Epithelial cell of proximal tubule (primary cell): Measurements from ENCODE around the gene VWA3A. TPM values are rescaled to one million over a fixed set of nuclear protein-coding genes. Genes with fewer than 3 reads are reported as not detected.
"Not testable (repeated sequence)": the region's sequence is repeated elsewhere in the genome, so short reads cannot be mapped to it uniquely, and the experiment has no call there.

Source experiments
- DNase-seq: peaks from one replicate; pipeline ENCODE4 v3.0.0-alpha.2; 2011; ENCODE audit warnings: low read depth
- H3K4me3 ChIP-seq: 2 replicates; pipeline ENCODE4 v1.5.1; 2011; ENCODE audit warnings: low read depth, mild to moderate bottlenecking, low read length
- total RNA-seq: library from RNA; depleted of rRNA; stranded (reverse); fragments of >200 nt; gene quantifications from 2 replicates; pipeline ENCODE4 v1.2.3, GENCODE V29; 2015
- TF ChIP-seq, protein P1 (sequence below): conservative IDR thresholded peaks from 2 replicates; pipeline ENCODE4 v1.5.1; 2012; ENCODE audit warnings: low read depth, mild to moderate bottlenecking, low read length

The VWA3A gene
- total RNA-seq, 1 donor from 2014 or later, result under 0.01 TPM

DNA sequence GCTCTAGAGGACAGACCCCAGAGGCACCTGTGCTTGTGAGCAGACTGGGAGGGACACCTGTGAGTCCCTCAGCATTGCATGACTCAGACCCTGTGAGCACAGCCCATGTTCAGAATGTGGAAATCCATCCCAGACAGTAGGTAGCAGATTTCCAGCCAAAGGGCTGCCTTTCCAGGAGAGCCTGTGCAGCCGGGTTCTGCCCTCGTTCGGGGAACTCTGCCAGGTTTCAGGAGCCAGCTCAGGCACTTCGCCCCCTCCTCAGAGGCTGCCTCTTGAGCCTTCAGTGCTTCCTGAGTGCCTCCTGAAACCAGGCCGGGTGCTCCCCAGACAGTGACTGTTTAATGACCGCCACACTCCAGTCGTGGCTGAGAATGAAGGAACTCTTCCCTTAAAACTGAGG, 46.7 kb downstream of the VWA3A start:
- H3K4me3 ChIP-seq, result no peak overlapping the region
- no peak for DNase-seq
- TF ChIP-seq, protein P1, sequence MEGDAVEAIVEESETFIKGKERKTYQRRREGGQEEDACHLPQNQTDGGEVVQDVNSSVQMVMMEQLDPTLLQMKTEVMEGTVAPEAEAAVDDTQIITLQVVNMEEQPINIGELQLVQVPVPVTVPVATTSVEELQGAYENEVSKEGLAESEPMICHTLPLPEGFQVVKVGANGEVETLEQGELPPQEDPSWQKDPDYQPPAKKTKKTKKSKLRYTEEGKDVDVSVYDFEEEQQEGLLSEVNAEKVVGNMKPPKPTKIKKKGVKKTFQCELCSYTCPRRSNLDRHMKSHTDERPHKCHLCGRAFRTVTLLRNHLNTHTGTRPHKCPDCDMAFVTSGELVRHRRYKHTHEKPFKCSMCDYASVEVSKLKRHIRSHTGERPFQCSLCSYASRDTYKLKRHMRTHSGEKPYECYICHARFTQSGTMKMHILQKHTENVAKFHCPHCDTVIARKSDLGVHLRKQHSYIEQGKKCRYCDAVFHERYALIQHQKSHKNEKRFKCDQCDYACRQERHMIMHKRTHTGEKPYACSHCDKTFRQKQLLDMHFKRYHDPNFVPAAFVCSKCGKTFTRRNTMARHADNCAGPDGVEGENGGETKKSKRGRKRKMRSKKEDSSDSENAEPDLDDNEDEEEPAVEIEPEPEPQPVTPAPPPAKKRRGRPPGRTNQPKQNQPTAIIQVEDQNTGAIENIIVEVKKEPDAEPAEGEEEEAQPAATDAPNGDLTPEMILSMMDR, result no peak

- no peak for DNase-seq
- TF ChIP-seq, protein P1, result no peak
Observed at GRCh38 chr16:22139732-22140131, 47.4 kb downstream of the VWA3A start.

DNA sequence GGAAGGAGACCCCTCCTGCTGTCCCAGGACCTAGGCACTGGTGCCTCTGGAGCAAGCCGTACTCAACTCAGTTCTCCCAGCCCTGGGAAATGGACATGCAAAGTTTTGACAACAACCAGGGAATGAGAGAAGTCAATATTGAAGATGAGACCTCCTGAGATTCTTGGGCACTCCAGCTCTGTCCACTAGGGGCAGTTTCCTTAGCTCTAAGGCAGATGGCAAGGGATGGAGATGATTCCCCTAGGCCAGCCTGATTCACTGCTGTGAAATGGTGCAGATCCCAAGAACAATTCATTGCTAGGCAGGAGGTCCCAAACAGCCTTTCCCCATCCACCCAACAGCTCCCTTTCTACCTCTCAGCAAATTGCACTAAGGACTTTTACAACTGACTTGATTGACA, 49.4 kb downstream of the VWA3A start:
- TF ChIP-seq, protein P1, result peak; percentile 69
- no peak for DNase-seq
- no peak overlapping the region for H3K4me3 ChIP-seq

More at GRCh38 chr16:22139732-22140131, 47.4 kb downstream of the VWA3A start:
- H3K4me3 ChIP-seq, result no peak overlapping the region

DNA sequence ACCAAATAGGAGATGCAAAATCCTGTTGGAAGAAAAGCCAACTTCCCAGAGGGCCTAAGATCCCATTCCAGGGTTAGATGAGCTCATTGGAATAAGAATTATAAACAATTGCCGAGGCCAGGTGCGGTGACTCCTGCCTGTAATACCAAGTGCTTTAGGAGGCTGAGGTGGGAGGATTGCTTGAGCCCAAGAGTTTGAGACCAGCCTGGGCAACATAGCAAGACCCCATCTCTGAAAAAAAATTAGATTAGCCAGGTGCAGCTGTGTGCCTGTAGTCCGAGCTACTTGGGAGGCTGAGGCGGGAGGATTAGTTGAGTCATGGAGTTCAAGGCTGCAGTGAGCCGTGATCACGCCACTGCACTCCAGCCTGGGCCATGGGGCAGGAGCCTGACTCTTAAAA, 52.2 kb downstream of the VWA3A start:
- TF ChIP-seq, protein P1, result no peak
- DNase-seq, result no peak
- H3K4me3 ChIP-seq, result no peak overlapping the region

GRCh38 chr16:22147853-22148252, 55.5 kb downstream of the VWA3A start:
- H3K4me3 ChIP-seq, result no peak overlapping the region
- no peak for DNase-seq
- TF ChIP-seq, protein P1, result no peak

- TF ChIP-seq, protein P1, result no peak
- H3K4me3 ChIP-seq, result no peak overlapping the region
- no peak for DNase-seq
Observed at GRCh38 chr16:22151246-22151998, 59.1 kb downstream of the VWA3A start.

DNA sequence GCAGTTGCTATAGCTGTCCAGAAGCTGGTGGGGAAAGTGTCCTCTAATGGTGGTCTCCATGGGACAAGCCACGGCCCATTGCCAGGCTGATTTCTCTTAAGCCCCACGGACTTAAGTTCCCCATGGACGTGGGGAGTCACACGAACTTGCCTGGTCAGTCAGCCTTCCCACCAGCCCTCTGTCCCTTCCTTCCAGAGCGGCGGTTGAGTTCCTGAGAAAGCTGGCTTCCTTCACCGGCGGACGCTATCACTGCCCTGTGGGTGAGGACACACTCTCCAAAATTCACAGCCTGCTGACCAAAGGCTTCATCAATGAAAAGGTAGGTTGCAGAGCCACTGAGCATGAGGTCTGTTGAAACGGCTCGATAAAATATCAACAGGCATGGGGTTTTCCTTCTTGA, 60.0 kb downstream of the VWA3A start:
- no peak overlapping the region for H3K4me3 ChIP-seq
- no peak for DNase-seq
- TF ChIP-seq, protein P1, result no peak

DNA sequence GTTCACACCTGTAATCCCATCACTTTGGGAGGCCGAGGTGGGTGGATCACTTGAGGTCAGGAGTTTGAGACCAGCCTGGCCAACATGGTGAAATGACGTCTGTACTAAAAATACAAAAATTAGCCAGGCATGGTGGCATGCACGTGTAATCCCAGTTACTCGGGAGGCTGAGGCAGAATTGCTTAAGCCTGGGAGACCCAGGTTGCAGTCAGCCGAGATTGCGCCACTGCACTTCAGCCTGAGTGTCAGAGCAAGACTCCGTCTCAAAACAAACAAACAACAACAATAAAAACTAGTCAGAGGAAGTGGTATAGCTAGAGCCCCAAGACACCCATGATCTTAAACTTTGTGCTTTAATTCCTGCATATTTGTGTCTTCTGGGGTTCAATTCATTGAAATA, 60.7 kb downstream of the VWA3A start:
- H3K4me3 ChIP-seq, DNase-seq: not testable (repeated sequence)
